HCT116 (cell line): ENCODE results near the gene CARMIL1. TPM values are rescaled to one million over a fixed set of nuclear protein-coding genes. Genes with fewer than 3 reads are reported as not detected.

Source experiments
- ATAC-seq: fragments of 200-7000 bp; cut with Tn5 transposase; 2 replicates; pipeline ENCODE4 v1.9.1; 2020; ENCODE audit warnings: mild to moderate bottlenecking, moderate library complexity
- BruUV-seq: library from RNA; stranded (reverse); fragments of 400-500 nt; replicated peaks from 2 replicates; lab custom pipeline; 2021; lab: Mats Ljungman, UMichigan
- CTCF ChIA-PET: fragments of 300-600 bp; sonication (Branson Sonifier 250); formaldehyde crosslinking; loops from one replicate; lab custom pipeline; 2021; ENCODE audit warnings: antibody characterized with exemption; lab: Charles Lee
- POLR2A ChIA-PET: fragments of 300-600, 350-600 bp; sonication (Branson Sonifier 250); formaldehyde crosslinking; loops from one replicate; lab custom pipeline; 2021; ENCODE audit warnings: antibody characterized with exemption; lab: Charles Lee
- RAD21 ChIA-PET, 2 experiments: fragments of 300-600 bp; sonication (Branson Sonifier 250); formaldehyde crosslinking; loops; one replicate each; lab custom pipeline; 2023; ENCODE audit warnings: low total read pairs in 2 of 2; ENCODE audit not compliant: uncharacterized antibody in 2 of 2, unreplicated experiment in 2 of 2, low non-redundant PET in 1 of 2; lab: Charles Lee
- DNase-seq: peaks from one replicate; pipeline ENCODE4 v3.0.0-alpha.2; 2010; ENCODE audit warnings: low read depth, low spot score
- H2AFZ ChIP-seq: fragments of 200-600 bp; shearing (Covaris generic), sonication (generic); 2 replicates; pipeline ENCODE4 v1.6.1; 2017; ENCODE audit warnings: low read depth, mixed run types, mixed read lengths, antibody characterized with exemption, low read length; ENCODE audit not compliant: poor library complexity, severe bottlenecking
- H3K27ac ChIP-seq: 2 replicates; pipeline ENCODE4 v1.5.1; 2012; ENCODE audit warnings: low read depth, low read length
- H3K27me3 ChIP-seq: fragments of 200-600 bp; sonication (generic); 2 replicates; pipeline ENCODE4 v1.6.1; 2016; ENCODE audit warnings: mixed run types, low read length, mixed read lengths; ENCODE audit not compliant: insufficient read depth
- H3K36me3 ChIP-seq, 2 experiments: fragments of 200-500 bp in 1 of 2; fragments of 200-600 bp in 1 of 2; sonication (Bioruptor generic) in 1 of 2; sonication (generic) in 1 of 2; 2 replicates each; pipeline versions ENCODE4 v1.5.1 to v1.6.1; 2014 to 2016; ENCODE audit warnings: low read length in 2 of 2, inconsistent platforms in 1 of 2, mixed read lengths in 1 of 2, mixed run types in 1 of 2; ENCODE audit not compliant: insufficient read depth in 2 of 2, control insufficient read depth in 1 of 2
- H3K4me1 ChIP-seq, 2 experiments: fragments of 200-600 bp in 1 of 2; sonication (generic) in 1 of 2; 2 replicates each; pipeline versions ENCODE4 v1.5.1 to v1.6.1; 2012 to 2017; ENCODE audit warnings: low read length in 2 of 2, inconsistent platforms in 1 of 2, mild to moderate bottlenecking in 1 of 2, mixed read lengths in 1 of 2, mixed run types in 1 of 2, moderate library complexity in 1 of 2; ENCODE audit not compliant: insufficient read depth in 2 of 2, control insufficient read depth in 1 of 2
- H3K4me2 ChIP-seq: fragments of 200-600 bp; sonication (generic); 2 replicates; pipeline ENCODE4 v1.6.1; 2017; ENCODE audit warnings: mixed run types, low read length, mixed read lengths
- H3K4me3 ChIP-seq, 2 experiments: fragments of 200-600 bp in 1 of 2; sonication (generic) in 1 of 2; replicated peaks in 1 of 2; 2 replicates each; pipeline ENCODE4 v1.5.1; 2011 to 2016; ENCODE audit warnings: low read length in 2 of 2, control low read depth in 1 of 2, low read depth in 1 of 2, mild to moderate bottlenecking in 1 of 2, mixed read lengths in 1 of 2, mixed run types in 1 of 2
- H3K79me2 ChIP-seq: fragments of 200-600 bp; sonication (generic); 2 replicates; pipeline ENCODE4 v1.6.1; 2017; ENCODE audit warnings: mild to moderate bottlenecking, mixed run types, low read length, moderate library complexity, mixed read lengths; ENCODE audit not compliant: insufficient read depth
- H3K9ac ChIP-seq: fragments of 200-600 bp; sonication (generic); 2 replicates; pipeline ENCODE4 v1.6.1; 2016; ENCODE audit warnings: low read length, mixed read lengths
- H3K9me2 ChIP-seq: fragments of 200-600 bp; sonication (generic), shearing (Covaris generic); 2 replicates; pipeline ENCODE4 v1.6.1; 2017; ENCODE audit warnings: mixed run types, mild to moderate bottlenecking, moderate library complexity; ENCODE audit not compliant: insufficient read depth
- H3K9me3 ChIP-seq, 2 experiments: fragments of 200-500 bp in 1 of 2; fragments of 200-600 bp in 1 of 2; sonication (Bioruptor generic) in 1 of 2; sonication (generic) in 1 of 2; 2 replicates each; pipeline ENCODE4 v1.6.1; 2014 to 2017; ENCODE audit warnings: low read length in 2 of 2, mixed read lengths in 2 of 2, inconsistent platforms in 1 of 2, low read depth in 1 of 2, mild to moderate bottlenecking in 1 of 2, mixed run types in 1 of 2, moderate library complexity in 1 of 2; ENCODE audit not compliant: control insufficient read depth in 1 of 2, insufficient read depth in 1 of 2
- H4K20me1 ChIP-seq: fragments of 200-600 bp; sonication (generic), shearing (Covaris generic); 2 replicates; pipeline ENCODE4 v1.6.1; 2017; ENCODE audit warnings: mixed run types, mild to moderate bottlenecking, moderate library complexity; ENCODE audit not compliant: insufficient read depth
- CBX3 ChIP-seq: IDR thresholded peaks from 2 replicates; pipeline ENCODE4 v1.6.1; 2012; ENCODE audit warnings: low read depth
- EGR1 ChIP-seq: IDR thresholded peaks from 2 replicates; pipeline ENCODE4 v1.6.1; 2012; ENCODE audit warnings: low read depth
- ELF1 ChIP-seq: IDR thresholded peaks from 2 replicates; pipeline ENCODE4 v1.6.1; 2012; ENCODE audit warnings: low read depth, borderline replicate concordance
- EZH2 ChIP-seq: fragments of 200-600 bp; sonication (generic); IDR thresholded peaks from 2 replicates; pipeline ENCODE4 v1.6.1; 2017; ENCODE audit warnings: antibody characterized with exemption, mixed run types
- EZH2phosphoT487 ChIP-seq: fragments of 200-600 bp; IDR thresholded peaks from 2 replicates; pipeline ENCODE4 v1.6.1; 2018; ENCODE audit warnings: antibody characterized with exemption, borderline replicate concordance
- FOSL1 ChIP-seq: IDR thresholded peaks from 2 replicates; pipeline ENCODE4 v1.6.1; 2012; ENCODE audit warnings: low read depth
- POLR2A ChIP-seq: IDR thresholded peaks from 2 replicates; pipeline ENCODE4 v1.7.0; 2011; ENCODE audit warnings: borderline replicate concordance; ENCODE audit not compliant: insufficient read depth, insufficient read length; ENCODE audit errors: extremely low read depth
- RAD21 ChIP-seq: IDR thresholded peaks from 2 replicates; pipeline ENCODE4 v1.6.1; 2012; ENCODE audit warnings: low read depth, mild to moderate bottlenecking
- SIN3A ChIP-seq: IDR thresholded peaks from 2 replicates; pipeline ENCODE4 v1.6.1; 2012; ENCODE audit warnings: low read depth
- SRF ChIP-seq: IDR thresholded peaks from 2 replicates; pipeline ENCODE4 v1.6.1; 2012; ENCODE audit warnings: low read depth
- YY1 ChIP-seq: IDR thresholded peaks from 2 replicates; pipeline ENCODE4 v1.6.1; 2011; ENCODE audit warnings: low read length, low read depth, moderate library complexity, mild to moderate bottlenecking; ENCODE audit not compliant: insufficient replicate concordance; ENCODE audit errors: extremely low read depth
- ZFX ChIP-seq: fragments of 450-650 bp; IDR thresholded peaks from 2 replicates; pipeline ENCODE4 v1.6.1; 2017
- ZNF274 ChIP-seq: fragments of 200-500 bp; sonication (Bioruptor generic); IDR thresholded peaks from 2 replicates; pipeline ENCODE4 v1.6.1; 2014; ENCODE audit warnings: mild to moderate bottlenecking, low read depth, low read length, inconsistent platforms
- intact Hi-C: fragments of 100-400 bp; cut with micrococcal nuclease; formaldehyde crosslinking; loops from 2 replicates; pipeline ENCODE4 v1.10.0; 2022
- total RNA-seq: library from RNA; stranded (reverse); gene quantifications from one replicate; pipeline ENCODE4 v1.2.1, GENCODE V29; 2021; ENCODE audit not compliant: unreplicated experiment
- TF ChIP-seq, protein P1 (sequence below): IDR thresholded peaks from 2 replicates; pipeline ENCODE4 v1.6.1; 2012
- TF ChIP-seq, protein P2 (sequence below): IDR thresholded peaks from 2 replicates; pipeline ENCODE4 v1.6.1; 2011; ENCODE audit warnings: mild to moderate bottlenecking, low read length, moderate library complexity; ENCODE audit not compliant: insufficient replicate concordance; ENCODE audit errors: extremely low read depth
- TF ChIP-seq, protein P3 (sequence below), 3 experiments: fragments of 200-600 bp in 1 of 3; sonication (generic) in 1 of 3; IDR thresholded peaks in 2 of 3; conservative IDR thresholded peaks in 1 of 3; 2 replicates each; pipeline ENCODE4 v1.5.1; 2012 to 2017; ENCODE audit warnings: low read depth in 2 of 3, low read length in 2 of 3, antibody characterized with exemption in 1 of 3, borderline replicate concordance in 1 of 3, control low read depth in 1 of 3, mild to moderate bottlenecking in 1 of 3, mixed read lengths in 1 of 3, mixed run types in 1 of 3, moderate library complexity in 1 of 3; ENCODE audit not compliant: insufficient read depth in 1 of 3

The CARMIL1 gene
- total RNA-seq, 1 experiment from 2014 or later = 21.7 TPM

DNA sequence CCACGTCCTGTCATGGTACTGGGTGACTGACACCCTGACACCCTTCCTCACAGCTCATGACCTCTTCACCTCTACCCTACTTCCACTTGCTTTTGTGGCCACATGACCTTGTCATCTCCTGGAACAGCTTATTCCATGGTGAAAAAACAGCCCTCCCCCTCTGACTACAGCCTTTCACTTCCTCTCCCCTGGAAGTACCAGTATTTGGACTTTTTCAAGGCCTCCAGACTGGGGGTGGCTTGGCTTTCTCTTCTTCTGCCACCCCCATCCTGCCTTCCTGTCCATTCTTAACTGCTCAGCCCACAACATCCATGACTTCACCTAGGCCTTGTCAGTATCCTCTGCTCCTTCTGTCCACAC lies 168.4 kb downstream of the CARMIL1 start:
- POLR2A ChIA-PET = no interaction called here
- no peaks in the 10 kb centered on the region for H3K79me2 ChIP-seq
- no peaks in the 10 kb centered on the region for H3K36me3 ChIP-seq
- intact Hi-C loops = no loop called here
- no peak for DNase-seq
- H3K4me1 ChIP-seq = no peaks in the 10 kb centered on the region
- no peak overlapping the region for H3K27ac ChIP-seq
- no peaks in the 10 kb centered on the region for H3K27me3 ChIP-seq
- no peaks in the 10 kb centered on the region for H4K20me1 ChIP-seq
- H3K9me2 ChIP-seq = no peaks in the 10 kb centered on the region
- RAD21 ChIA-PET = no interaction called here
- no peak overlapping the region for H3K4me2 ChIP-seq
- TF ChIP-seq ZFX (no peak), EGR1 (no peak), POLR2A (no peak), YY1 (no peak), SRF (no peak), RAD21 (no peak), EZH2phosphoT487 (no peak), SIN3A (no peak), FOSL1 (no peak), CBX3 (no peak), EZH2 (no peak), ZNF274 (no peak), ELF1 (no peak)
- TF ChIP-seq, protein P1, sequence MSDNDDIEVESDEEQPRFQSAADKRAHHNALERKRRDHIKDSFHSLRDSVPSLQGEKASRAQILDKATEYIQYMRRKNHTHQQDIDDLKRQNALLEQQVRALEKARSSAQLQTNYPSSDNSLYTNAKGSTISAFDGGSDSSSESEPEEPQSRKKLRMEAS = no peak
- TF ChIP-seq, protein P2, sequence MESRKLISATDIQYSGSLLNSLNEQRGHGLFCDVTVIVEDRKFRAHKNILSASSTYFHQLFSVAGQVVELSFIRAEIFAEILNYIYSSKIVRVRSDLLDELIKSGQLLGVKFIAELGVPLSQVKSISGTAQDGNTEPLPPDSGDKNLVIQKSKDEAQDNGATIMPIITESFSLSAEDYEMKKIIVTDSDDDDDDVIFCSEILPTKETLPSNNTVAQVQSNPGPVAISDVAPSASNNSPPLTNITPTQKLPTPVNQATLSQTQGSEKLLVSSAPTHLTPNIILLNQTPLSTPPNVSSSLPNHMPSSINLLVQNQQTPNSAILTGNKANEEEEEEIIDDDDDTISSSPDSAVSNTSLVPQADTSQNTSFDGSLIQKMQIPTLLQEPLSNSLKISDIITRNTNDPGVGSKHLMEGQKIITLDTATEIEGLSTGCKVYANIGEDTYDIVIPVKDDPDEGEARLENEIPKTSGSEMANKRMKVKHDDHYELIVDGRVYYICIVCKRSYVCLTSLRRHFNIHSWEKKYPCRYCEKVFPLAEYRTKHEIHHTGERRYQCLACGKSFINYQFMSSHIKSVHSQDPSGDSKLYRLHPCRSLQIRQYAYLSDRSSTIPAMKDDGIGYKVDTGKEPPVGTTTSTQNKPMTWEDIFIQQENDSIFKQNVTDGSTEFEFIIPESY = no peak
- TF ChIP-seq, protein P3, sequence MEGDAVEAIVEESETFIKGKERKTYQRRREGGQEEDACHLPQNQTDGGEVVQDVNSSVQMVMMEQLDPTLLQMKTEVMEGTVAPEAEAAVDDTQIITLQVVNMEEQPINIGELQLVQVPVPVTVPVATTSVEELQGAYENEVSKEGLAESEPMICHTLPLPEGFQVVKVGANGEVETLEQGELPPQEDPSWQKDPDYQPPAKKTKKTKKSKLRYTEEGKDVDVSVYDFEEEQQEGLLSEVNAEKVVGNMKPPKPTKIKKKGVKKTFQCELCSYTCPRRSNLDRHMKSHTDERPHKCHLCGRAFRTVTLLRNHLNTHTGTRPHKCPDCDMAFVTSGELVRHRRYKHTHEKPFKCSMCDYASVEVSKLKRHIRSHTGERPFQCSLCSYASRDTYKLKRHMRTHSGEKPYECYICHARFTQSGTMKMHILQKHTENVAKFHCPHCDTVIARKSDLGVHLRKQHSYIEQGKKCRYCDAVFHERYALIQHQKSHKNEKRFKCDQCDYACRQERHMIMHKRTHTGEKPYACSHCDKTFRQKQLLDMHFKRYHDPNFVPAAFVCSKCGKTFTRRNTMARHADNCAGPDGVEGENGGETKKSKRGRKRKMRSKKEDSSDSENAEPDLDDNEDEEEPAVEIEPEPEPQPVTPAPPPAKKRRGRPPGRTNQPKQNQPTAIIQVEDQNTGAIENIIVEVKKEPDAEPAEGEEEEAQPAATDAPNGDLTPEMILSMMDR (IDR thresholded peaks at IDR 0.05 in 2 of 3, conservative IDR thresholded peaks at IDR 0.05 in 1 of 3; ENCODE audit: borderline replicate concordance in 1 of 3, insufficient read depth in 1 of 3, low read depth in 2 of 3, low read length in 2 of 3) = no peak
- BruUV-seq = no TSS peak
- no peak overlapping the region for H3K9ac ChIP-seq
- CTCF ChIA-PET = no interaction called here
- no peak overlapping the region for H2AFZ ChIP-seq
- no peak overlapping the region for H3K4me3 ChIP-seq
- H3K9me3 ChIP-seq = 0 out of 4 replicates have a peak, but pooled peaks cover 0 to 3% of the 10 kb centered on the region in 2 experiments
- no peak for ATAC-seq
